H1 (cell line): Measurements from ENCODE around the gene MEA1. TPM values are rescaled to one million over a fixed set of nuclear protein-coding genes. Genes with fewer than 3 reads are reported as not detected.

Experiments
- CTCF ChIA-PET: fragments of 300-600 bp; sonication (Branson Sonifier 250); formaldehyde crosslinking; loops from one replicate; lab custom pipeline; 2021; ENCODE audit not compliant: partially characterized antibody; lab: Charles Lee
- POLR2A ChIA-PET: fragments of 300-600 bp; sonication (Branson Sonifier 250); formaldehyde crosslinking; loops from one replicate; lab custom pipeline; 2021; ENCODE audit warnings: inconsistent platforms; ENCODE audit not compliant: partially characterized antibody; lab: Charles Lee
- DNase-seq, 2 experiments: peaks; one replicate each; pipeline versions ENCODE4 v3.0.0 to v3.0.0-alpha.2; 2010 to 2022; ENCODE audit warnings: low spot score in 2 of 2, low read depth in 1 of 2, mixed read lengths in 1 of 2
- FAIRE-seq: peaks from 2 replicates; lab custom pipeline; 2011; peaks lifted over from hg19 to GRCh38; lab: Jason Lieb, UNC
- H2AFZ ChIP-seq: 2 replicates; pipeline ENCODE4 v1.8.1; 2012; ENCODE audit warnings: low read length, inconsistent platforms
- H2AK5ac ChIP-seq: 2 replicates; pipeline ENCODE4 v1.6.1; 2013; ENCODE audit warnings: low read depth, low read length
- H2BK120ac ChIP-seq: replicated peaks from 2 replicates; pipeline ENCODE3; 2013; ENCODE audit warnings: low read depth, low read length, inconsistent platforms
- H2BK12ac ChIP-seq: 2 replicates; pipeline ENCODE4 v1.6.1; 2013; ENCODE audit warnings: low read depth, low read length
- H2BK15ac ChIP-seq: 2 replicates; pipeline ENCODE4 v1.6.1; 2013; ENCODE audit warnings: low read length
- H2BK20ac ChIP-seq: 2 replicates; pipeline ENCODE4 v1.6.1; 2013; ENCODE audit warnings: low read length
- H2BK5ac ChIP-seq: 2 replicates; pipeline ENCODE4 v1.6.1; 2013; ENCODE audit warnings: low read depth, low read length
- H3K14ac ChIP-seq: 2 replicates; pipeline ENCODE4 v1.6.1; 2013; ENCODE audit warnings: inconsistent platforms; ENCODE audit not compliant: insufficient read length
- H3K18ac ChIP-seq: 2 replicates; pipeline ENCODE4 v1.6.1; 2013; ENCODE audit warnings: low read length; ENCODE audit errors: extremely low read depth
- H3K23ac ChIP-seq: 2 replicates; pipeline ENCODE4 v1.6.1; 2013; ENCODE audit warnings: inconsistent platforms; ENCODE audit not compliant: insufficient read length
- H3K23me2 ChIP-seq: 2 replicates; pipeline ENCODE4 v1.6.1; 2013; ENCODE audit warnings: low read depth, low read length
- H3K27ac ChIP-seq: 2 replicates; pipeline ENCODE4 v1.6.1; 2011; ENCODE audit warnings: low read depth, low read length, inconsistent platforms
- H3K27me3 ChIP-seq, 4 experiments: replicated peaks in 1 of 4; 1 replicate in 1 of 4; 2 replicates in 3 of 4; pipeline versions ENCODE4 v1.6.1 to v1.8.1; 2011 to 2013; ENCODE audit warnings: low read length in 3 of 4, mild to moderate bottlenecking in 3 of 4, inconsistent platforms in 2 of 4, mixed read lengths in 2 of 4, moderate library complexity in 1 of 4; ENCODE audit not compliant: control insufficient read depth in 3 of 4, insufficient read depth in 3 of 4; ENCODE audit errors: extremely low read depth in 1 of 4
- H3K36me3 ChIP-seq, 4 experiments: 2 replicates each; pipeline versions ENCODE4 v1.6.1 to v1.8.1; 2011 to 2013; ENCODE audit warnings: mild to moderate bottlenecking in 4 of 4, low read length in 3 of 4, moderate library complexity in 2 of 4, control low read depth in 1 of 4, inconsistent platforms in 1 of 4; ENCODE audit not compliant: insufficient read depth in 4 of 4, control insufficient read depth in 2 of 4
- H3K4ac ChIP-seq: replicated peaks from 2 replicates; pipeline ENCODE3; 2013; ENCODE audit warnings: low read length, low read depth, mixed read lengths, inconsistent platforms; ENCODE audit not compliant: insufficient read length
- H3K4me1 ChIP-seq, 4 experiments: replicated peaks in 1 of 4; 1 replicate in 1 of 4; 2 replicates in 3 of 4; pipeline versions ENCODE4 v1.6.1 to v1.8.1; 2011 to 2013; ENCODE audit warnings: low read length in 3 of 4, inconsistent platforms in 2 of 4, mixed read lengths in 1 of 4; ENCODE audit not compliant: insufficient read depth in 4 of 4, control insufficient read depth in 3 of 4
- H3K4me2 ChIP-seq, 2 experiments: 2 replicates each; pipeline versions ENCODE4 v1.6.1 to v1.8.1; 2011 to 2013; ENCODE audit warnings: low read depth in 2 of 2, low read length in 2 of 2, control low read depth in 1 of 2, inconsistent platforms in 1 of 2, mild to moderate bottlenecking in 1 of 2; ENCODE audit not compliant: insufficient read depth in 1 of 2
- H3K4me3 ChIP-seq, 4 experiments: fragments of 200-600, 300-600 bp in 1 of 4; sonication (generic), shearing (Covaris generic), sonication (Bioruptor Twin) in 1 of 4; 2 replicates each; pipeline versions ENCODE4 v1.5.1 to v1.8.1; 2011 to 2016; ENCODE audit warnings: low read length in 4 of 4, low read depth in 3 of 4, control low read depth in 2 of 4, inconsistent platforms in 2 of 4, mild to moderate bottlenecking in 2 of 4, mixed read lengths in 1 of 4, moderate library complexity in 1 of 4; ENCODE audit not compliant: insufficient read depth in 2 of 4; ENCODE audit errors: extremely low read depth in 1 of 4
- H3K56ac ChIP-seq: replicated peaks from 2 replicates; pipeline ENCODE3; 2013; ENCODE audit warnings: low read depth, mild to moderate bottlenecking, mixed read lengths, low read length, inconsistent platforms; ENCODE audit not compliant: insufficient read length
- H3K79me1 ChIP-seq: 2 replicates; pipeline ENCODE4 v1.6.1; 2013; ENCODE audit warnings: low read depth, low read length, control low read depth
- H3K79me2 ChIP-seq, 2 experiments: 2 replicates each; pipeline versions ENCODE4 v1.6.1 to v1.8.1; 2012 to 2013; ENCODE audit warnings: low read length in 2 of 2, mild to moderate bottlenecking in 2 of 2, inconsistent platforms in 1 of 2; ENCODE audit not compliant: insufficient read depth in 2 of 2, control insufficient read depth in 1 of 2
- H3K9ac ChIP-seq, 4 experiments: replicated peaks in 1 of 4; 1 replicate in 1 of 4; 2 replicates in 3 of 4; pipeline versions ENCODE4 v1.6.1 to v1.8.1; 2011 to 2013; ENCODE audit warnings: low read depth in 3 of 4, low read length in 3 of 4, control low read depth in 2 of 4, mild to moderate bottlenecking in 2 of 4, moderate library complexity in 2 of 4, inconsistent platforms in 1 of 4; ENCODE audit errors: extremely low read depth in 1 of 4
- H3K9me3 ChIP-seq, 2 experiments: 2 replicates each; pipeline versions ENCODE4 v1.6.1 to v1.8.1; 2012 to 2013; ENCODE audit warnings: mild to moderate bottlenecking in 2 of 2, moderate library complexity in 2 of 2, control low read depth in 1 of 2, inconsistent platforms in 1 of 2, low read depth in 1 of 2, low read length in 1 of 2, mixed read lengths in 1 of 2; ENCODE audit not compliant: insufficient read depth in 2 of 2
- H4K20me1 ChIP-seq, 2 experiments: replicated peaks in 1 of 2; 2 replicates each; pipeline versions ENCODE3 to v1.8.1; 2011 to 2013; ENCODE audit warnings: inconsistent platforms in 2 of 2, low read length in 2 of 2, mild to moderate bottlenecking in 1 of 2; ENCODE audit not compliant: insufficient read depth in 2 of 2, control insufficient read depth in 1 of 2
- H4K5ac ChIP-seq: 2 replicates; pipeline ENCODE4 v1.6.1; 2013; ENCODE audit warnings: low read length, low read depth, mixed read lengths, inconsistent platforms; ENCODE audit not compliant: insufficient read length
- H4K8ac ChIP-seq: 2 replicates; pipeline ENCODE4 v1.8.0; 2013; ENCODE audit warnings: mild to moderate bottlenecking, moderate library complexity, low read length, inconsistent platforms; ENCODE audit not compliant: insufficient read depth; ENCODE audit errors: extremely low read depth
- H4K91ac ChIP-seq: replicated peaks from 2 replicates; pipeline ENCODE3; 2013; ENCODE audit warnings: low read length, mixed read lengths, inconsistent platforms; ENCODE audit not compliant: insufficient read length
- RAD21 ChIP-seq, 2 experiments: IDR thresholded peaks in 1 of 2; conservative IDR thresholded peaks in 1 of 2; 2 replicates each; pipeline ENCODE4 v1.6.1; 2011; ENCODE audit warnings: low read depth in 2 of 2, low read length in 2 of 2, improper control_type of control experiment in 1 of 2, inconsistent platforms in 1 of 2, mild to moderate bottlenecking in 1 of 2, moderate library complexity in 1 of 2
- SIRT6 ChIP-seq: IDR thresholded peaks from one replicate; pipeline ENCODE4 v1.7.1; 2012; ENCODE audit warnings: low read length, inconsistent platforms
- WGBS, 2 experiments: shearing (Covaris generic) in 1 of 2; methylation state at CpG; one replicate each; pipeline versions ENCODE4 v1.1.6 to v1.1.7; 2013 to 2015; ENCODE audit warnings: low lambda C conversion rate in 2 of 2, mixed read lengths in 2 of 2, inconsistent platforms in 1 of 2, low coverage in 1 of 2, missing lambda C conversion rate in 1 of 2; ENCODE audit not compliant: insufficient replicate concordance in 2 of 2, insufficient coverage in 1 of 2, insufficient read length in 1 of 2; ENCODE audit errors: extremely low coverage in 1 of 2, missing lambda C conversion rate in 1 of 2; 5-methylcytosine and 5-hydroxymethylcytosine counted together
- polyA plus RNA-seq, 7 experiments: library from polyadenylated mRNA; depleted of rRNA in 3 of 7; stranded (reverse) in 5 of 7; unstranded in 2 of 7; fragments of >200 nt in 5 of 7; fragments of 200-250 nt in 2 of 7; gene quantifications; 1 replicate in 5 of 7; 2 replicates in 1 of 7; 4 replicates in 1 of 7; pipeline versions ENCODE4 v1.2.1 to v1.2.3, GENCODE V29; 2011 to 2013; ENCODE audit warnings: missing spikeins in 2 of 7, mixed read lengths in 2 of 7
- total RNA-seq: library from RNA; stranded (reverse); fragmentation: NEBNext Ultra II Directional; extraction: Animal tissue kit (Norgen Biotek cat#: 25700); gene quantifications from 2 replicates; pipeline ENCODE4 v1.2.1, GENCODE V29; 2021
- TF ChIP-seq, protein P1 (sequence below), 3 experiments: IDR thresholded peaks; 1 replicate in 2 of 3; 2 replicates in 1 of 3; pipeline versions ENCODE4 v1.5.1 to v1.6.1; 2011; ENCODE audit warnings: low read length in 3 of 3, mild to moderate bottlenecking in 3 of 3, inconsistent platforms in 2 of 3, low read depth in 1 of 3, moderate library complexity in 1 of 3; ENCODE audit not compliant: insufficient read depth in 1 of 3; ENCODE audit errors: control extremely low read depth in 1 of 3

MEA1 gene
- total and polyA plus RNA-seq, 2 of the 8 experiments (the other 6 are each of a cell fraction or from before 2014, with no cell fraction given): 94.2 to 96.4 TPM

GRCh38 chr6:43037197-43037596 is 23.5 kb upstream of the MEA1 start:
- Histone ChIP-seq H2BK120ac (no peak overlapping the region), H2BK12ac (no peak overlapping the region), H4K5ac (no peak overlapping the region), H2AFZ (no peak overlapping the region), H3K23me2 (peaks cover 2% of the 10 kb centered on the region; the same call in 1 of the 2 replicates), H3K79me1 (no peaks in the 10 kb centered on the region), H2BK5ac (no peak overlapping the region), H3K4me3 (no peak overlapping the region), H4K8ac (no peak overlapping the region), H4K91ac (no peak overlapping the region), H3K56ac (no peak overlapping the region), H4K20me1 (peaks cover 2 to 18% of the 10 kb centered on the region in 2 experiments), H3K23ac (no peak overlapping the region), H3K4me2 (no peak overlapping the region), H3K14ac (no peak overlapping the region), H3K4me1 (no peaks in the 10 kb centered on the region), H3K27me3 (no peaks in the 10 kb centered on the region), H3K36me3 (peaks cover 2 to 26% (median 13%) of the 10 kb centered on the region in 4 experiments; a peak in 4 of 8 replicates), H2AK5ac (no peak overlapping the region), H2BK20ac (no peak overlapping the region), H3K18ac (no peak overlapping the region), H3K4ac (no peak overlapping the region), H3K9me3 (no peaks in the 10 kb centered on the region), H3K27ac (no peak overlapping the region), H2BK15ac (no peak overlapping the region), H3K9ac (no peak overlapping the region), H3K79me2 (no peaks in the 10 kb centered on the region)
- DNase-seq: no peak
- POLR2A ChIA-PET: interaction anchor here (0.6 to 29.7 kb wide), 4 partner anchors 5 to 358 kb away, joined by 3 to 584 read pairs (median 294); partner anchors contain the start of genes CUL7, KLHDC3, MEA1 and RRP36
- CTCF ChIA-PET: interaction anchor here (0.8 to 1.5 kb wide), 5 partner anchors 16 to 107 kb away, joined by 3 to 4 read pairs (median 4); partner anchors contain the start of gene RRP36
- peak in 1 of 2 experiments; percentile 7; a peak in 1 of 4 replicates for TF ChIP-seq RAD21 (IDR thresholded peaks at IDR 0.05 in 1 of 2, conservative IDR thresholded peaks at IDR 0.05 in 1 of 2; ENCODE audit: low read depth in 2 of 2, low read length in 2 of 2)
- TF ChIP-seq SIRT6: no peak
- TF ChIP-seq, protein P1, sequence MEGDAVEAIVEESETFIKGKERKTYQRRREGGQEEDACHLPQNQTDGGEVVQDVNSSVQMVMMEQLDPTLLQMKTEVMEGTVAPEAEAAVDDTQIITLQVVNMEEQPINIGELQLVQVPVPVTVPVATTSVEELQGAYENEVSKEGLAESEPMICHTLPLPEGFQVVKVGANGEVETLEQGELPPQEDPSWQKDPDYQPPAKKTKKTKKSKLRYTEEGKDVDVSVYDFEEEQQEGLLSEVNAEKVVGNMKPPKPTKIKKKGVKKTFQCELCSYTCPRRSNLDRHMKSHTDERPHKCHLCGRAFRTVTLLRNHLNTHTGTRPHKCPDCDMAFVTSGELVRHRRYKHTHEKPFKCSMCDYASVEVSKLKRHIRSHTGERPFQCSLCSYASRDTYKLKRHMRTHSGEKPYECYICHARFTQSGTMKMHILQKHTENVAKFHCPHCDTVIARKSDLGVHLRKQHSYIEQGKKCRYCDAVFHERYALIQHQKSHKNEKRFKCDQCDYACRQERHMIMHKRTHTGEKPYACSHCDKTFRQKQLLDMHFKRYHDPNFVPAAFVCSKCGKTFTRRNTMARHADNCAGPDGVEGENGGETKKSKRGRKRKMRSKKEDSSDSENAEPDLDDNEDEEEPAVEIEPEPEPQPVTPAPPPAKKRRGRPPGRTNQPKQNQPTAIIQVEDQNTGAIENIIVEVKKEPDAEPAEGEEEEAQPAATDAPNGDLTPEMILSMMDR (IDR thresholded peaks at IDR 0.05; ENCODE audit: control extremely low read depth in 1 of 3, insufficient read depth in 1 of 3, low read depth in 1 of 3, low read length in 3 of 3): peak in 1 of 3 experiments; percentile 27; a peak in 1 of 4 replicates
- no peak for FAIRE-seq
- WGBS, 2 experiments: 94% methylated on average over 5 of the region's 5 CpGs; no CpG with 5 or more reads in 1 of the 2 experiments
